HepG2 (cell line): ENCODE results near the gene ANP32A. TPM values are rescaled to one million over a fixed set of nuclear protein-coding genes. Genes with fewer than 3 reads are reported as not detected.

Source experiments
- ATF5 ChIP-seq: sonication (generic); formaldehyde crosslinking; IDR thresholded peaks from 2 replicates; pipeline ENCODE4 v1.4.0; 2020; ENCODE audit warnings: mild to moderate bottlenecking, low read depth, missing genetic modification reagents
- BCL6 ChIP-seq: IDR thresholded peaks from 2 replicates; pipeline ENCODE4 v1.6.1; 2016; ENCODE audit warnings: missing genetic modification reagents, missing compliant biosample characterization
- EED ChIP-seq: sonication (generic); formaldehyde crosslinking; IDR thresholded peaks from 2 replicates; pipeline ENCODE4 v1.5.0; 2020; ENCODE audit warnings: mild to moderate bottlenecking, missing genetic modification reagents
- ETV5 ChIP-seq: IDR thresholded peaks from 2 replicates; pipeline ENCODE4 v1.6.1; 2018; ENCODE audit warnings: missing biosample characterization, missing genetic modification reagents, inconsistent platforms, borderline replicate concordance
- GMEB2 ChIP-seq: IDR thresholded peaks from 2 replicates; pipeline ENCODE4 v1.6.1; 2016; ENCODE audit warnings: missing biosample characterization, missing genetic modification reagents, low read depth
- GTF3A ChIP-seq: sonication (generic); formaldehyde crosslinking; conservative IDR thresholded peaks from 2 replicates; pipeline ENCODE4 v1.4.0; 2020; ENCODE audit warnings: mild to moderate bottlenecking, missing genetic modification reagents
- KLF6 ChIP-seq: IDR thresholded peaks from 2 replicates; pipeline ENCODE4 v1.8.0; 2016; ENCODE audit warnings: missing biosample characterization, missing genetic modification reagents
- MATR3 ChIP-seq: sonication (generic); formaldehyde crosslinking; IDR thresholded peaks from 2 replicates; pipeline ENCODE4 v1.4.0; 2020; ENCODE audit warnings: missing genetic modification reagents
- MZF1 ChIP-seq: sonication (generic); formaldehyde crosslinking; IDR thresholded peaks from 2 replicates; pipeline ENCODE4 v1.8.1; 2023; ENCODE audit warnings: mild to moderate bottlenecking, missing genetic modification reagents, borderline replicate concordance
- PCBP2 ChIP-seq: fragments of 200-400 bp; formaldehyde crosslinking; optimal IDR thresholded peaks from 2 replicates; pipeline ENCODE3; 2018; ENCODE audit warnings: low read length, low read depth; ENCODE audit not compliant: poor library complexity, severe bottlenecking
- PHF5A ChIP-seq: IDR thresholded peaks from one replicate; pipeline ENCODE4 v1.6.1; 2018; ENCODE audit warnings: low read depth, missing genetic modification reagents; ENCODE audit not compliant: unreplicated experiment
- RXRB ChIP-seq: IDR thresholded peaks from 2 replicates; pipeline ENCODE4 v1.6.1; 2016; ENCODE audit warnings: borderline replicate concordance, missing genetic modification reagents, missing compliant biosample characterization
- SAFB2 ChIP-seq: sonication (generic); formaldehyde crosslinking; IDR thresholded peaks from 2 replicates; pipeline ENCODE4 v1.5.1; 2020; ENCODE audit warnings: missing genetic modification reagents, low read depth, mild to moderate bottlenecking, borderline replicate concordance
- SMAD1 ChIP-seq: sonication (generic); formaldehyde crosslinking; IDR thresholded peaks from 2 replicates; pipeline ENCODE4 v1.4.0; 2020; ENCODE audit warnings: missing genetic modification reagents, low read depth, mild to moderate bottlenecking, borderline replicate concordance
- SMYD3 ChIP-seq: sonication (generic); formaldehyde crosslinking; IDR thresholded peaks from 2 replicates; pipeline ENCODE4 v1.8.1; 2023; ENCODE audit warnings: mild to moderate bottlenecking, missing genetic modification reagents
- SSRP1 ChIP-seq: IDR thresholded peaks from 2 replicates; pipeline ENCODE4 v1.6.1; 2016; ENCODE audit warnings: control low read depth
- ZBTB37 ChIP-seq: sonication (generic); formaldehyde crosslinking; IDR thresholded peaks from 2 replicates; pipeline ENCODE4 v1.4.0; 2020; ENCODE audit warnings: mild to moderate bottlenecking, missing genetic modification reagents
- ZNF17 ChIP-seq: sonication (generic); formaldehyde crosslinking; IDR thresholded peaks from 2 replicates; pipeline ENCODE4 v1.5.0; 2020; ENCODE audit warnings: mild to moderate bottlenecking, missing genetic modification reagents
- ZNF253 ChIP-seq: sonication (generic); formaldehyde crosslinking; IDR thresholded peaks from 2 replicates; pipeline ENCODE4 v1.8.0; 2022; ENCODE audit warnings: mild to moderate bottlenecking, missing genetic modification reagents, borderline replicate concordance
- ZNF362 ChIP-seq: sonication (generic); formaldehyde crosslinking; IDR thresholded peaks from 2 replicates; pipeline ENCODE4 v1.4.0; 2020; ENCODE audit warnings: missing genetic modification reagents, mild to moderate bottlenecking, borderline replicate concordance
- ZNF383 ChIP-seq: sonication (generic); formaldehyde crosslinking; IDR thresholded peaks from 2 replicates; pipeline ENCODE4 v1.4.0; 2020; ENCODE audit warnings: missing genetic modification reagents, mild to moderate bottlenecking, borderline replicate concordance
- ZNF788 ChIP-seq: sonication (generic); formaldehyde crosslinking; IDR thresholded peaks from 2 replicates; pipeline ENCODE4 v1.5.0; 2020; ENCODE audit warnings: mild to moderate bottlenecking, missing genetic modification reagents, borderline replicate concordance
- ZNF839 ChIP-seq: sonication (generic); formaldehyde crosslinking; IDR thresholded peaks from 2 replicates; pipeline ENCODE4 v1.4.0; 2020; ENCODE audit warnings: missing genetic modification reagents, mild to moderate bottlenecking, borderline replicate concordance
- polyA plus RNA-seq, 8 experiments: library from polyadenylated mRNA; depleted of rRNA in 3 of 8; stranded (reverse) in 7 of 8; unstranded in 1 of 8; fragments of >200 nt; fragmentation: Illumina TruSeq in 4 of 8; extraction: Trizol in 4 of 8; gene quantifications; 2 replicates each; pipeline versions ENCODE4 v1.2.1 to v1.2.3, GENCODE V29; 2011 to 2016; ENCODE audit warnings: low read depth in 4 of 8, missing spikeins in 1 of 8, mixed read lengths in 1 of 8; ENCODE audit not compliant: insufficient read depth in 1 of 8
- total RNA-seq, 5 experiments: library from RNA; depleted of rRNA; stranded (reverse); fragments of >200 nt; fragmentation: Illumina TruSeq; extraction: Trizol; gene quantifications; 2 replicates each; pipeline ENCODE4 v1.2.3, GENCODE V29; 2016; ENCODE audit warnings: low read depth in 1 of 5
- TF ChIP-seq, protein P1 (sequence below): sonication (generic); formaldehyde crosslinking; IDR thresholded peaks from 2 replicates; pipeline ENCODE4 v1.5.1; 2020; ENCODE audit warnings: mild to moderate bottlenecking, moderate library complexity, missing genetic modification reagents

The ANP32A gene
- total and polyA plus RNA-seq, 2 of the 13 experiments (the other 11 are each of a cell fraction or from before 2014, with no cell fraction given): 60.6 to 206 TPM

DNA sequence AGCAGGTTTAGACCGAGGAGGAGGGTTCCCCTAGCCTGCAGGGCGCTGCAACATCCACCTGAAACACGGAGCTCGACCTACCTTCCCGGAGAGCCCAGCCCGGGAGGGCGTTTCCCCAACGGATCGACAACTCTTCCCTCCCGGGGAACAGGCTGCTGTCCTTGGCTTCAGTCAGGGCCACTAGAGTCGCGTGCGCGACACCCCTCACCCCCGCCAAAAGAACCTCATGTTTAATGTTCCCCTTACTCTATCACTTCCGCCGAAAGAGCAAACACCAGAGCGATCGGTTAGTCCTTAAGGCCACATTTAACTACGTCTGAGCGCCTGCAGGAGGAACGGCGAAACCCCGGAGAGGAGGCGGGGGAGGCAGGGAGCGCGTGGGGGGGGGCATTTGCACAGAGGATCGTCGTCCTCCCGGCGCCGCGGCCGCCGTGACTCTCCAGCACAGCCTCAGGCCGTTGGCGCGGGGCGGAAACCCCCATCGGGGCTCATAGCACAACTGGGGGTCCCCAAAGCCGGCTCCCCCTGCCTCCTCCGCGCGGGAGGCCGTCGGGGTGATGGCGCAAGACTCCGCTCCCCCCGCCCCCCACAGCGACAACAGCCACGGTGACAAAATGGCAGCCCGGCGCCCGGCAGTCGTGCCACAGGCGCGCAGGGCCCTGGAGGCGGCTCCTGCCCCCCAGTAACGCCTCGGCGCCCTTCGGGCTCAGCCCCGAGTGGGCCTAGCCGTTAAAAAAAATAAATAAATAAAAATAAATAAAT, 3.2 kb downstream of the ANP32A start (continued):
- TF ChIP-seq ZNF362 (CRISPR knock-in tag) (no peak), SSRP1 (CRISPR knock-in tag) (no peak), GMEB2 (no peak), ZNF253 (no peak), MATR3 (CRISPR knock-in tag) (no peak), ZBTB37 (CRISPR knock-in tag) (no peak), ATF5 (CRISPR knock-in tag) (no peak), ZNF788 (no peak), BCL6 (CRISPR knock-in tag) (no peak), EED (no peak), GTF3A (CRISPR knock-in tag) (no peak), PHF5A (CRISPR knock-in tag) (no peak), ETV5 (CRISPR knock-in tag) (no peak), SMAD1 (CRISPR knock-in tag) (peak; percentile 11; the same call in 1 of the 2 replicates), ZNF17 (CRISPR knock-in tag) (no peak), SMYD3 (CRISPR knock-in tag) (no peak), ZNF839 (CRISPR knock-in tag) (no peak), MZF1 (CRISPR knock-in tag) (no peak), ZNF383 (CRISPR knock-in tag) (no peak), RXRB (no peak), KLF6 (no peak), SAFB2 (CRISPR knock-in tag) (no peak), PCBP2 (no peak)
- TF ChIP-seq, protein P1, sequence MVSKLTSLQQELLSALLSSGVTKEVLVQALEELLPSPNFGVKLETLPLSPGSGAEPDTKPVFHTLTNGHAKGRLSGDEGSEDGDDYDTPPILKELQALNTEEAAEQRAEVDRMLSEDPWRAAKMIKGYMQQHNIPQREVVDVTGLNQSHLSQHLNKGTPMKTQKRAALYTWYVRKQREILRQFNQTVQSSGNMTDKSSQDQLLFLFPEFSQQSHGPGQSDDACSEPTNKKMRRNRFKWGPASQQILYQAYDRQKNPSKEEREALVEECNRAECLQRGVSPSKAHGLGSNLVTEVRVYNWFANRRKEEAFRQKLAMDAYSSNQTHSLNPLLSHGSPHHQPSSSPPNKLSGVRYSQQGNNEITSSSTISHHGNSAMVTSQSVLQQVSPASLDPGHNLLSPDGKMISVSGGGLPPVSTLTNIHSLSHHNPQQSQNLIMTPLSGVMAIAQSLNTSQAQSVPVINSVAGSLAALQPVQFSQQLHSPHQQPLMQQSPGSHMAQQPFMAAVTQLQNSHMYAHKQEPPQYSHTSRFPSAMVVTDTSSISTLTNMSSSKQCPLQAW (CRISPR knock-in tag): no peak
